ENCODE measurements around the gene E2F3. TPM values are rescaled to one million over a fixed set of nuclear protein-coding genes. Genes with fewer than 3 reads are reported as not detected.

E2F3 gene
- total RNA-seq, 6 experiments from 2014 or later = 1.1 to 6.3 (median 4.1) TPM

GRCh38 chr6:20473518-20473917, 71.8 kb downstream of the E2F3 start:
- ATAC-seq (no peak), DNase-seq (no peak)
- Histone ChIP-seq H3K27ac (no peak overlapping the region), H3K27me3 (no peaks in the 10 kb centered on the region), H3K9me3 (no peaks in the 10 kb centered on the region), H3K36me3 (no peaks in the 10 kb centered on the region), H3K4me1 (no peaks in the 10 kb centered on the region), H3K4me3 (no peak overlapping the region)
- 100% methylated on average over 1 of the region's 1 CpG for WGBS (ENCODE audit: insufficient coverage, low coverage, low lambda C conversion rate, missing lambda C conversion rate)
- TF ChIP-seq POLR2A (IDR thresholded peaks at IDR 0.05) (no peak), CTCF (IDR thresholded peaks at IDR 0.05) (no peak)
- intact Hi-C loops (cut with DNase I) = no loop called here

DNA sequence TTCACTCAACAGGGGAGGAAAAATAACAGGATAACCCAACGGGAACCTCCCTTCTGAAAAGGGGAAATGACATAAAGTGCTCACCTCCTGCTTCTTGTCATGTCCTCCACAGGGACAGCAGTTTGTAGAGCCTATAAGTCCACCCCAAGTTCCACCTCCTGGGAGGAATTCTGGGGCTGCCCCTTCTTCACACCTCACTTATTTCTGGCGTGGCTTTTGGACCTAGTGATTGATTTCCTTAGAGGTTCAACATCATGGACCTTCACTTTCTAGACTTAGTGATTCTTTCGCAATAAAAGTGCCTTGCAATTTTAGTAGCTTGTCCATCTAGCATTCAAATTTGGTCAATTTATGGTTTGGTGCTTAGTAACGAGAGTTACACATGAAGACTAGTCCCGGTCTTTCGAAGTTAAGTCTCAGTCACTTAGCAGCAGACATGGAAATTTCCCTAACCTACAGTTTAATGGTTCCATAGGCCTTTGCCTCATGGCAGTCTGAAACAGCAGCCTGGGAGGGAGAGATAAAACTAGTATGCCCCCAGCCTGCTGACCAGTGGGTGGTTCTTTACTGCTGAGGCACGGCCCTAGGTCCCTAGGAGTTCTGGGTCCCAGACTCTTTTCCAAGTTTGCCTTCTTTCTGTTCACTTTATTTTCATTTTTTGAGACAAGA, 73.3 kb downstream of the E2F3 start:
- WGBS (ENCODE audit: insufficient coverage, low coverage, low lambda C conversion rate, missing lambda C conversion rate) = 80% methylated on average over 7 of the region's 7 CpGs
- H3K4me1 ChIP-seq = no peaks in the 10 kb centered on the region
- intact Hi-C loops (cut with DNase I) = no loop called here
- TF ChIP-seq CTCF (IDR thresholded peaks at IDR 0.05) = no peak
- TF ChIP-seq POLR2A (IDR thresholded peaks at IDR 0.05) = no peak
- no peaks in the 10 kb centered on the region for H3K36me3 ChIP-seq
- no peak for ATAC-seq
- H3K27ac ChIP-seq = no peak overlapping the region
- no peaks in the 10 kb centered on the region for H3K9me3 ChIP-seq
- no peak overlapping the region for H3K4me3 ChIP-seq
- DNase-seq = no peak
- H3K27me3 ChIP-seq = no peaks in the 10 kb centered on the region

DNA sequence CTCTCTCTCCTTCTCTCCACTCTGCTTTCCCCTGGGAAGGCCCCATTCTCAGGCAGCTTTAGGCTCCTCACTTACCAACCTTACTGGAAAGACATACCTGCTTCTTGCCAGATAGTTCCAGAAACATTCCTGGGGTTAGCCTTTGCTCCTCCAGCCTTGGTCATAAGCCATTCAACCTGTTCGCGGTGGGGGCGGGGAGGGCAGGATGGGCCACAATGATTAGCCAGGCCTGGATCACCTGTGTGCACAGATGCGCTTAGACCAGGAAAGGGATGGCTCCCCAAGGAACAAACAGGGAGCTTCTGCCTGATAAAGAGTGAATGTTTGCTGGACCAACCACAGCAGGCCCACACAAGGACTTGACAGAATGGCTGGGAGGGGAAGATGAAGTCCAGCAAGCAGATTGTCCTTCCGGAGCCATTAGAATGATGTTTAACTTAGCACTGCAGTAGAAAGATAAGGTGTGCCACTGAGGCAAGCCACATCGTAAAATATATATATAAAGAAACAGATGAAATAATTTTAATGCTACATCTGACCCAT, 74.9 kb downstream of the E2F3 start:
- WGBS (ENCODE audit: insufficient coverage, low coverage, low lambda C conversion rate, missing lambda C conversion rate) = 98% methylated on average over 6 of the region's 6 CpGs
- Histone ChIP-seq H3K27ac (no peak overlapping the region), H3K4me1 (no peaks in the 10 kb centered on the region), H3K9me3 (no peaks in the 10 kb centered on the region), H3K36me3 (peaks cover 0 to 5% (median 0%) of the 10 kb centered on the region in 4 donors), H3K4me3 (no peak overlapping the region), H3K27me3 (no peaks in the 10 kb centered on the region)
- TF ChIP-seq CTCF (IDR thresholded peaks at IDR 0.05) (no peak), POLR2A (IDR thresholded peaks at IDR 0.05) (no peak)
- DNase-seq (no peak), ATAC-seq (no peak)
- intact Hi-C loops (cut with DNase I) = no loop called here

- 92% methylated on average over 2 of the region's 2 CpGs for WGBS (ENCODE audit: insufficient coverage, low coverage, low lambda C conversion rate, missing lambda C conversion rate)
- TF ChIP-seq POLR2A (IDR thresholded peaks at IDR 0.05) (no peak), CTCF (IDR thresholded peaks at IDR 0.05) (no peak)
- no peak for ATAC-seq
Observed at GRCh38 chr6:20477485-20477884, 75.8 kb downstream of the E2F3 start.

More at GRCh38 chr6:20477485-20477884, 75.8 kb downstream of the E2F3 start:
- Histone ChIP-seq H3K36me3 (peaks cover 0 to 5% (median 0%) of the 10 kb centered on the region in 4 donors), H3K4me3 (no peak overlapping the region), H3K9me3 (no peaks in the 10 kb centered on the region), H3K4me1 (no peaks in the 10 kb centered on the region), H3K27ac (no peak overlapping the region), H3K27me3 (no peaks in the 10 kb centered on the region)
- DNase-seq = no peak
- intact Hi-C loops (cut with DNase I) = no loop called here

Measured in right lobe of liver (tissue), 6 donors.